ENCODE measurements around the gene RMND5B. TPM values are rescaled to one million over a fixed set of nuclear protein-coding genes. Genes with fewer than 3 reads are reported as not detected.

Gene RMND5B
- polyA plus RNA-seq, 1 donor from 2014 or later = 37.3 TPM

DNA sequence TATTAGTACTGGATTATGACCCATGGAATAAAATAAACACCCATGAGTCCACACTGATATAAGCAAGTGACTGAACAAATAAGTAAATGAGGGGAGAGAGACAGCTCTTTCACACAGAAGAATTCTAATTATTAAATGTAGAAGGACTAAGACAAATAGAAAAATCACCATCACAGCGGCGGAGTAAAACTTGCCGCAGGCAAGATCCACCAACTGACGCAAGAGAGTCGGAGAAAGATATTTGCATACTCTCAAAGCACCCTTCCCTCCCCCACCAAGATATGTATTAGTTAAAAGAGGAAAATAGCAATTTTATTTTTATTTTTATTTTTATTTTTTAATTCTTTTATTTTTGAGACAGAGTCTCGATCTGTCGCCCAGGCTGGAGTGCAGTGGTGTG is 32.1 kb upstream of the RMND5B start:
- H3K36me3 ChIP-seq (ENCODE audit: insufficient read depth, low read length) = no peaks in the 10 kb centered on the region
- no peaks in the 10 kb centered on the region for H3K9me2 ChIP-seq (ENCODE audit: insufficient read depth, low read length)
- TF ChIP-seq EP300 (conservative IDR thresholded peaks at IDR 0.05; ENCODE audit: poor library complexity, severe bottlenecking) (no peak), SMC3 (conservative IDR thresholded peaks at IDR 0.05; ENCODE audit: poor library complexity) (no peak), EZH2 (IDR thresholded peaks at IDR 0.05; ENCODE audit: borderline replicate concordance, insufficient read depth, low read length, poor library complexity, severe bottlenecking) (no peak)
- no peak overlapping the region for H2AFZ ChIP-seq (ENCODE audit: low read depth, low read length)
- no peaks in the 10 kb centered on the region for H3F3A ChIP-seq (ENCODE audit: insufficient read depth, low read length, poor library complexity, severe bottlenecking)
- no peaks in the 10 kb centered on the region for H4K20me1 ChIP-seq (ENCODE audit: insufficient read depth)
- H3K4me2 ChIP-seq (ENCODE audit: low read length) = no peak overlapping the region
- H3K27me3 ChIP-seq (ENCODE audit: insufficient read depth, low read depth, low read length) = no peaks in the 10 kb centered on the region
- H3K9ac ChIP-seq (ENCODE audit: low read length) = no peak overlapping the region
- no peaks in the 10 kb centered on the region for H3K79me2 ChIP-seq (replicated peaks; ENCODE audit: insufficient read depth, low read length)
- H3K27ac ChIP-seq (ENCODE audit: low read length) = no peak overlapping the region
- no peak overlapping the region for H3K4me3 ChIP-seq (ENCODE audit: low read length)
- H3K9me3 ChIP-seq (ENCODE audit: low read length) = no peaks in the 10 kb centered on the region

DNA sequence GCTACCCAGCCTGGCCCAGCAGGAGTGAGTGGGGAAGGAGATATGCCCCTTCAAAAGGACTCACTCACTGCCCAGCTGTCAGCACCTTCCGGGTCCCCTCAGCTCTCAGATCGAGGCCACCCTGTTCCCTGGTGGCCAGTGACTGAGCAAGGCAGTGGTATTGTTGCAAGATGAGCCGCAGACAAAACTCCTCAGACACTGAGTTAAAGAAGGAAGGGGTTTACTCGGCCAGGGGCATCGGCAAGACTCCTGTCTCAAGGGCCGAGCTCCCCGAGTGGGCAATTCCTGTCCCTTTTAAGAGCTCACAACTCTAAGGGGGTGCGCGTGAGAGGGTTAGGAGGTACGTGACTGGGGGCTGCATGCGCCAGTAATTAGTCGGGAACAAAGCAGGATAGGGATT is 27.2 kb upstream of the RMND5B start:
- Histone ChIP-seq H3K9me3 (ENCODE audit: low read length) (no peaks in the 10 kb centered on the region), H3F3A (ENCODE audit: insufficient read depth, low read length, poor library complexity, severe bottlenecking) (no peaks in the 10 kb centered on the region), H3K36me3 (ENCODE audit: insufficient read depth, low read length) (no peaks in the 10 kb centered on the region), H3K79me2 (replicated peaks; ENCODE audit: insufficient read depth, low read length) (no peaks in the 10 kb centered on the region), H3K27me3 (ENCODE audit: insufficient read depth, low read depth, low read length) (no peaks in the 10 kb centered on the region), H3K27ac (ENCODE audit: low read length) (no peak overlapping the region), H3K4me3 (ENCODE audit: low read length) (no peak overlapping the region), H2AFZ (ENCODE audit: low read depth, low read length) (no peak overlapping the region), H3K4me2 (ENCODE audit: low read length) (no peak overlapping the region), H3K9ac (ENCODE audit: low read length) (no peak overlapping the region), H4K20me1 (ENCODE audit: insufficient read depth) (no peaks in the 10 kb centered on the region), H3K9me2 (ENCODE audit: insufficient read depth, low read length) (no peaks in the 10 kb centered on the region)
- TF ChIP-seq MXI1 (conservative IDR thresholded peaks at IDR 0.05; ENCODE audit: poor library complexity, severe bottlenecking) (no peak), SMC3 (conservative IDR thresholded peaks at IDR 0.05; ENCODE audit: poor library complexity) (no peak), RAD21 (conservative IDR thresholded peaks at IDR 0.05) (no peak), TAF1 (IDR thresholded peaks at IDR 0.05; ENCODE audit: low read depth) (no peak), POLR2AphosphoS5 (IDR thresholded peaks at IDR 0.05) (no peak), REST (IDR thresholded peaks at IDR 0.05; ENCODE audit: borderline replicate concordance) (no peak), EP300 (conservative IDR thresholded peaks at IDR 0.05; ENCODE audit: poor library complexity, severe bottlenecking) (no peak), CTCF (IDR thresholded peaks at IDR 0.05; ENCODE audit: poor library complexity, severe bottlenecking) (no peak), EZH2 (IDR thresholded peaks at IDR 0.05; ENCODE audit: borderline replicate concordance, insufficient read depth, low read length, poor library complexity, severe bottlenecking) (no peak)

- H3K9me2 ChIP-seq (ENCODE audit: insufficient read depth, low read length) = no peaks in the 10 kb centered on the region
- H3K9me3 ChIP-seq (ENCODE audit: low read length) = no peaks in the 10 kb centered on the region
- no peak overlapping the region for H3K9ac ChIP-seq (ENCODE audit: low read length)
- H3K36me3 ChIP-seq (ENCODE audit: insufficient read depth, low read length) = no peaks in the 10 kb centered on the region
- H4K20me1 ChIP-seq (ENCODE audit: insufficient read depth) = no peaks in the 10 kb centered on the region
- H3K27ac ChIP-seq (ENCODE audit: low read length) = no peak overlapping the region
- no peak overlapping the region for H2AFZ ChIP-seq (ENCODE audit: low read depth, low read length)
- TF ChIP-seq RAD21 (conservative IDR thresholded peaks at IDR 0.05) (no peak), CTCF (IDR thresholded peaks at IDR 0.05; ENCODE audit: poor library complexity, severe bottlenecking) (no peak), MXI1 (conservative IDR thresholded peaks at IDR 0.05; ENCODE audit: poor library complexity, severe bottlenecking) (no peak), EZH2 (IDR thresholded peaks at IDR 0.05; ENCODE audit: borderline replicate concordance, insufficient read depth, low read length, poor library complexity, severe bottlenecking) (no peak), EP300 (conservative IDR thresholded peaks at IDR 0.05; ENCODE audit: poor library complexity, severe bottlenecking) (no peak), SMC3 (conservative IDR thresholded peaks at IDR 0.05; ENCODE audit: poor library complexity) (no peak), POLR2AphosphoS5 (IDR thresholded peaks at IDR 0.05) (no peak), REST (IDR thresholded peaks at IDR 0.05; ENCODE audit: borderline replicate concordance) (no peak), TAF1 (IDR thresholded peaks at IDR 0.05; ENCODE audit: low read depth) (no peak)
- H3K27me3 ChIP-seq (ENCODE audit: insufficient read depth, low read depth, low read length) = no peaks in the 10 kb centered on the region
- H3F3A ChIP-seq (ENCODE audit: insufficient read depth, low read length, poor library complexity, severe bottlenecking) = no peaks in the 10 kb centered on the region
- no peak overlapping the region for H3K4me3 ChIP-seq (ENCODE audit: low read length)
- H3K79me2 ChIP-seq (replicated peaks; ENCODE audit: insufficient read depth, low read length) = no peaks in the 10 kb centered on the region
- no peak overlapping the region for H3K4me2 ChIP-seq (ENCODE audit: low read length)
Observed at GRCh38 chr5:178104492-178104891, 26.3 kb upstream of the RMND5B start.

Data from neural cell (in vitro differentiated cells).